K562 (cell line): ENCODE results near the gene ACSL6. TPM values are rescaled to one million over a fixed set of nuclear protein-coding genes. Genes with fewer than 3 reads are reported as not detected.

Experiments
- ADNP ChIP-seq: fragments of 200-800 bp; sonication (Bioruptor generic); IDR thresholded peaks from 2 replicates; pipeline ENCODE4 v1.6.1; 2016; ENCODE audit warnings: missing genetic modification characterization, missing compliant biosample characterization
- DDX20 ChIP-seq: fragments of 450-650 bp; IDR thresholded peaks from 2 replicates; pipeline ENCODE4 v1.6.1; 2016; ENCODE audit warnings: missing genetic modification characterization, low read depth, mild to moderate bottlenecking, missing compliant biosample characterization, moderate library complexity
- KAT8 ChIP-seq: fragments of 450-650 bp; IDR thresholded peaks from 2 replicates; pipeline ENCODE4 v1.6.1; 2016; ENCODE audit warnings: low read depth, mild to moderate bottlenecking
- polyA plus RNA-seq, 8 experiments: library from polyadenylated mRNA; depleted of rRNA in 4 of 8; stranded (reverse) in 5 of 8; unstranded in 3 of 8; fragments of >200 nt; fragmentation: Nextera tagmentation in 2 of 8; fragmentation: Illumina TruSeq in 1 of 8; extraction: Ambion mirVana in 2 of 8; extraction: Trizol in 1 of 8; gene quantifications; 2 replicates each; pipeline versions ENCODE4 v1.2.1 to v1.2.3, GENCODE V29; 2011 to 2014; ENCODE audit warnings: inconsistent platforms in 1 of 8, missing spikeins in 1 of 8
- total RNA-seq, 7 experiments: library from RNA; depleted of rRNA in 6 of 7; stranded (reverse); fragments of >200 nt in 6 of 7; fragmentation: Illumina TruSeq in 2 of 7; extraction: Trizol in 2 of 7; gene quantifications; 2 replicates each; pipeline versions ENCODE4 v1.2.1 to v1.2.3, GENCODE V29; 2011 to 2021; ENCODE audit warnings: low replicate concordance in 1 of 7
- TF ChIP-seq, protein P1 (sequence below): sonication (generic); formaldehyde crosslinking; IDR thresholded peaks from 2 replicates; pipeline ENCODE4 v1.8.1; 2023; ENCODE audit warnings: mild to moderate bottlenecking, missing genetic modification reagents
- TF ChIP-seq, protein P2 (sequence below): fragments of 250-450 bp; sonication (Bioruptor Pico); IDR thresholded peaks from 2 replicates; pipeline ENCODE4 v1.4.0; 2020; ENCODE audit warnings: mild to moderate bottlenecking, moderate library complexity
- TF ChIP-seq, protein P3 (sequence below): fragments of 250-450 bp; sonication (Bioruptor Pico); IDR thresholded peaks from 2 replicates; pipeline ENCODE4 v1.4.0; 2020

The ACSL6 gene
- total and polyA plus RNA-seq, 9 of the 15 experiments (the other 6 are each of a cell fraction or from before 2014, with no cell fraction given): 0.50 to 1.5 (median 0.69) TPM

DNA sequence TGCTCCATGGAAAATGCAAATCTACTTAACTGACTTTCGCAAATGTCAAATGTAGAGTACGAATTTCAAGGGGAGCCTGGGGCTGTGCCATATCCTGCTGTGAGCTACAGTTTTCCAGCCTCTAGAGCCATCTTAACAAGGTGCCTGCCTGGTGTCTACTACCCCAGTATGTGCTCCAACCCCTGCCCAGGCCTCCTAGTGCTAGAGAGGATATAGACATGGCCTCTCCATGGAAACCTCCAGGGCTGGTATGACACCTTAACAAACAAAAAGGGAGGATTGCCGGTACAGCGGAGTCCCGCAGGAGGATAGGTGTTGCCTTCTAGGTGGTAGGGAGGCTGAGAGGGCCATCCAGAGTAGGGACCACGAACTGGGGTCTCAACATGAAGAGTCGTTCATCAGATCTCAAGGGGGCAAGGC is 35.4 kb upstream of the ACSL6 start (continued):
- TF ChIP-seq, protein P1, sequence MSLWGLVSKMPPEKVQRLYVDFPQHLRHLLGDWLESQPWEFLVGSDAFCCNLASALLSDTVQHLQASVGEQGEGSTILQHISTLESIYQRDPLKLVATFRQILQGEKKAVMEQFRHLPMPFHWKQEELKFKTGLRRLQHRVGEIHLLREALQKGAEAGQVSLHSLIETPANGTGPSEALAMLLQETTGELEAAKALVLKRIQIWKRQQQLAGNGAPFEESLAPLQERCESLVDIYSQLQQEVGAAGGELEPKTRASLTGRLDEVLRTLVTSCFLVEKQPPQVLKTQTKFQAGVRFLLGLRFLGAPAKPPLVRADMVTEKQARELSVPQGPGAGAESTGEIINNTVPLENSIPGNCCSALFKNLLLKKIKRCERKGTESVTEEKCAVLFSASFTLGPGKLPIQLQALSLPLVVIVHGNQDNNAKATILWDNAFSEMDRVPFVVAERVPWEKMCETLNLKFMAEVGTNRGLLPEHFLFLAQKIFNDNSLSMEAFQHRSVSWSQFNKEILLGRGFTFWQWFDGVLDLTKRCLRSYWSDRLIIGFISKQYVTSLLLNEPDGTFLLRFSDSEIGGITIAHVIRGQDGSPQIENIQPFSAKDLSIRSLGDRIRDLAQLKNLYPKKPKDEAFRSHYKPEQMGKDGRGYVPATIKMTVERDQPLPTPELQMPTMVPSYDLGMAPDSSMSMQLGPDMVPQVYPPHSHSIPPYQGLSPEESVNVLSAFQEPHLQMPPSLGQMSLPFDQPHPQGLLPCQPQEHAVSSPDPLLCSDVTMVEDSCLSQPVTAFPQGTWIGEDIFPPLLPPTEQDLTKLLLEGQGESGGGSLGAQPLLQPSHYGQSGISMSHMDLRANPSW (CRISPR knock-in tag): no peak
- TF ChIP-seq DDX20: no peak
- no peak for TF ChIP-seq ADNP (tag)
- TF ChIP-seq KAT8: no peak
- TF ChIP-seq, protein P2, sequence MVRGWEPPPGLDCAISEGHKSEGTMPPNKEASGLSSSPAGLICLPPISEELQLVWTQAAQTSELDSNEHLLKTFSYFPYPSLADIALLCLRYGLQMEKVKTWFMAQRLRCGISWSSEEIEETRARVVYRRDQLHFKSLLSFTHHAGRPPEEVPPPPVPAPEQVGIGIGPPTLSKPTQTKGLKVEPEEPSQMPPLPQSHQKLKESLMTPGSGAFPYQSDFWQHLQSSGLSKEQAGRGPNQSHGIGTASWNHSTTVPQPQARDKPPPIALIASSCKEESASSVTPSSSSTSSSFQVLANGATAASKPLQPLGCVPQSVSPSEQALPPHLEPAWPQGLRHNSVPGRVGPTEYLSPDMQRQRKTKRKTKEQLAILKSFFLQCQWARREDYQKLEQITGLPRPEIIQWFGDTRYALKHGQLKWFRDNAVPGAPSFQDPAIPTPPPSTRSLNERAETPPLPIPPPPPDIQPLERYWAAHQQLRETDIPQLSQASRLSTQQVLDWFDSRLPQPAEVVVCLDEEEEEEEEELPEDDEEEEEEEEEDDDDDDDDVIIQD (CRISPR knock-in tag): no peak
- TF ChIP-seq, protein P3, sequence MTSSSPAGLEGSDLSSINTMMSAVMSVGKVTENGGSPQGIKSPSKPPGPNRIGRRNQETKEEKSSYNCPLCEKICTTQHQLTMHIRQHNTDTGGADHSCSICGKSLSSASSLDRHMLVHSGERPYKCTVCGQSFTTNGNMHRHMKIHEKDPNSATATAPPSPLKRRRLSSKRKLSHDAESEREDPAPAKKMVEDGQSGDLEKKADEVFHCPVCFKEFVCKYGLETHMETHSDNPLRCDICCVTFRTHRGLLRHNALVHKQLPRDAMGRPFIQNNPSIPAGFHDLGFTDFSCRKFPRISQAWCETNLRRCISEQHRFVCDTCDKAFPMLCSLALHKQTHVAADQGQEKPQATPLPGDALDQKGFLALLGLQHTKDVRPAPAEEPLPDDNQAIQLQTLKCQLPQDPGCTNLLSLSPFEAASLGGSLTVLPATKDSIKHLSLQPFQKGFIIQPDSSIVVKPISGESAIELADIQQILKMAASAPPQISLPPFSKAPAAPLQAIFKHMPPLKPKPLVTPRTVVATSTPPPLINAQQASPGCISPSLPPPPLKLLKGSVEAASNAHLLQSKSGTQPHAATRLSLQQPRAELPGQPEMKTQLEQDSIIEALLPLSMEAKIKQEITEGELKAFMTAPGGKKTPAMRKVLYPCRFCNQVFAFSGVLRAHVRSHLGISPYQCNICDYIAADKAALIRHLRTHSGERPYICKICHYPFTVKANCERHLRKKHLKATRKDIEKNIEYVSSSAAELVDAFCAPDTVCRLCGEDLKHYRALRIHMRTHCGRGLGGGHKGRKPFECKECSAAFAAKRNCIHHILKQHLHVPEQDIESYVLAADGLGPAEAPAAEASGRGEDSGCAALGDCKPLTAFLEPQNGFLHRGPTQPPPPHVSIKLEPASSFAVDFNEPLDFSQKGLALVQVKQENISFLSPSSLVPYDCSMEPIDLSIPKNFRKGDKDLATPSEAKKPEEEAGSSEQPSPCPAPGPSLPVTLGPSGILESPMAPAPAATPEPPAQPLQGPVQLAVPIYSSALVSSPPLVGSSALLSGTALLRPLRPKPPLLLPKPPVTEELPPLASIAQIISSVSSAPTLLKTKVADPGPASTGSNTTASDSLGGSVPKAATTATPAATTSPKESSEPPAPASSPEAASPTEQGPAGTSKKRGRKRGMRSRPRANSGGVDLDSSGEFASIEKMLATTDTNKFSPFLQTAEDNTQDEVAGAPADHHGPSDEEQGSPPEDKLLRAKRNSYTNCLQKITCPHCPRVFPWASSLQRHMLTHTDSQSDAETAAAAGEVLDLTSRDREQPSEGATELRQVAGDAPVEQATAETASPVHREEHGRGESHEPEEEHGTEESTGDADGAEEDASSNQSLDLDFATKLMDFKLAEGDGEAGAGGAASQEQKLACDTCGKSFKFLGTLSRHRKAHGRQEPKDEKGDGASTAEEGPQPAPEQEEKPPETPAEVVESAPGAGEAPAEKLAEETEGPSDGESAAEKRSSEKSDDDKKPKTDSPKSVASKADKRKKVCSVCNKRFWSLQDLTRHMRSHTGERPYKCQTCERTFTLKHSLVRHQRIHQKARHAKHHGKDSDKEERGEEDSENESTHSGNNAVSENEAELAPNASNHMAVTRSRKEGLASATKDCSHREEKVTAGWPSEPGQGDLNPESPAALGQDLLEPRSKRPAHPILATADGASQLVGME (CRISPR knock-in tag): no peak
